Gastroesophageal sphincter (tissue), 3 donors: ENCODE results near the gene CSGALNACT2.

ENCODE experiments used
- CTCF ChIP-seq, 4 experiments: fragments of 200-600 bp in 2 of 4; fragments of 450-650 bp in 2 of 4; sonication (generic) in 1 of 4; IDR thresholded peaks; one replicate each; pipeline ENCODE4 v1.5.1; 2017 to 2019; ENCODE audit warnings: antibody characterized with exemption in 4 of 4, mild to moderate bottlenecking in 2 of 4, moderate library complexity in 2 of 4
- EP300 ChIP-seq: sonication (generic); formaldehyde crosslinking; IDR thresholded peaks from one replicate; pipeline ENCODE4 v1.6.1; 2017; ENCODE audit warnings: antibody characterized with exemption, mild to moderate bottlenecking
- POLR2A ChIP-seq, 2 donors: fragments of 450-650 bp; IDR thresholded peaks; one replicate each; pipeline ENCODE4 v1.6.1; 2017; ENCODE audit warnings: antibody characterized with exemption in 2 of 2, mild to moderate bottlenecking in 2 of 2, moderate library complexity in 1 of 2
- POLR2AphosphoS5 ChIP-seq: sonication (generic); formaldehyde crosslinking; IDR thresholded peaks from one replicate; pipeline ENCODE4 v1.6.1; 2017; ENCODE audit warnings: antibody characterized with exemption

GRCh38 chr10:43120116-43120928 is 17.9 kb upstream of the CSGALNACT2 start:
- TF ChIP-seq POLR2A (IDR thresholded peaks at IDR 0.05) (no peak), CTCF (IDR thresholded peaks at IDR 0.05) (no peak), POLR2AphosphoS5 (no peak), EP300 (no peak)
